ENCODE results near the gene MBNL2.
"Not testable (repeated sequence)": the region's sequence is repeated elsewhere in the genome, so short reads cannot be mapped to it uniquely, and the experiment has no call there.

Gene MBNL2, protein sequence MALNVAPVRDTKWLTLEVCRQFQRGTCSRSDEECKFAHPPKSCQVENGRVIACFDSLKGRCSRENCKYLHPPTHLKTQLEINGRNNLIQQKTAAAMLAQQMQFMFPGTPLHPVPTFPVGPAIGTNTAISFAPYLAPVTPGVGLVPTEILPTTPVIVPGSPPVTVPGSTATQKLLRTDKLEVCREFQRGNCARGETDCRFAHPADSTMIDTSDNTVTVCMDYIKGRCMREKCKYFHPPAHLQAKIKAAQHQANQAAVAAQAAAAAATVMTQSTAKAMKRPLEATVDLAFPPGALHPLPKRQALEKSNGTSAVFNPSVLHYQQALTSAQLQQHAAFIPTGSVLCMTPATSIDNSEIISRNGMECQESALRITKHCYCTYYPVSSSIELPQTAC

DNA sequence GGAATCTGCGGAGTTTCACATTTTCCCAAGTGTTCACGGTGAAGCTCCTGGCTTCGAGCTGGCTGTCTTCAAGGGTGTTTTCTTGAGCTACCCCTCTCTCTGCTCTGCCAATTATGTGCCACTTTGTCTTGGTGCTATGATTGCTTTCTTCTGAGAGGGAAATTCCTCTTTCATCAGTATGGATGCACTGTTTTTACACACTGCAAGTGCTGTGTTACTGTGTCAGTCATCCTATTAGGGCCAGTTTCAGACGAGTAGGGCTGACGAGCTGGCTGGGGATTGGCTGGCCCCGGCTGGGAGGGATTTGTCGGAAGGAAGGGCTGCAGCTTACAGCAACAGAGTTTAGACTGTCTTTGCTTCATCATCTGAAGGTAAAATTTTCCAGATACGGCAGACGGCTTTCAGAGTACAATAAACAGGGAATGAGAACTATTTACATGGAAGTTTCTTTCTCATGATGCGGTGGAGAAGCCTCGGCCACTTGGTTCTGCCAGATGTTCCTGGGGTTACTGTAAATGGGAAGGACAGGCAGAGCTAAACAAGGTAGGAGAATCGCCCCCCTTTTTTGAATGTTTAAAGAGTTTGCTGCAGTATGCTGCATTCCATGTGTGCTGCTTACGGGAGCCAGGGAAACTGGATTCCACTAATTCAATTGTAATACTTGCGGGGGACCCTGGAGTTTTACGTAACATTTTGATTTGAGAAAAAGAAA lies at the start of gene MBNL2:
TSS of gene MBNL2 (plus strand) at position 345 of the 712 bp plus-strand sequence. CDS start 53,903 bp downstream, outside the sequence.
- DNase-seq (ENCODE audit: low spot score): peak; percentile 89

GRCh38 chr13:97174638-97175037 lies 47.5 kb upstream of the MBNL2 start:
- DNase-seq (ENCODE audit: low spot score): peak; percentile 10

DNA sequence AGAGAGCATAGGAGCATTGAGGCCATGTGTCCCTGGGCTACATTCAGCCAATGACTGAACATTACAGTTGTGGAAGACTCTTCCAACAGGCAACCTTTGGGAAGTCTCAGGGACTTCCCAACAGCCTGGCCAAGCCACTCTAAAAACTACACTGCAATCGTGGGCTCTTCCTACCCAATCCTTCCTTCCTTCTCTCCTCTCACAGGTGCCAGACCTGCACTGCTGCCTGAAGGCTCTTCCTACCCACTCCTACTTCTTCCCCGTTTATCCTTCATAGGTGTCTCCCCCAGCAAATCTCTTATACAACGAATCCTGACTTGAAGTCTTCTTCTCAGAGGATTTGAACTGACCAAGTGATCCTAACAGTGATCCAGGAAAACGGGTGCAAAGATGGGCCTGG lies 47.1 kb upstream of the MBNL2 start:
- no peak for DNase-seq (ENCODE audit: low spot score)

- no peak for DNase-seq (ENCODE audit: low spot score)
These were observed 42.6 kb upstream of the MBNL2 start for GRCh38 chr13:97179501-97179900.

DNA sequence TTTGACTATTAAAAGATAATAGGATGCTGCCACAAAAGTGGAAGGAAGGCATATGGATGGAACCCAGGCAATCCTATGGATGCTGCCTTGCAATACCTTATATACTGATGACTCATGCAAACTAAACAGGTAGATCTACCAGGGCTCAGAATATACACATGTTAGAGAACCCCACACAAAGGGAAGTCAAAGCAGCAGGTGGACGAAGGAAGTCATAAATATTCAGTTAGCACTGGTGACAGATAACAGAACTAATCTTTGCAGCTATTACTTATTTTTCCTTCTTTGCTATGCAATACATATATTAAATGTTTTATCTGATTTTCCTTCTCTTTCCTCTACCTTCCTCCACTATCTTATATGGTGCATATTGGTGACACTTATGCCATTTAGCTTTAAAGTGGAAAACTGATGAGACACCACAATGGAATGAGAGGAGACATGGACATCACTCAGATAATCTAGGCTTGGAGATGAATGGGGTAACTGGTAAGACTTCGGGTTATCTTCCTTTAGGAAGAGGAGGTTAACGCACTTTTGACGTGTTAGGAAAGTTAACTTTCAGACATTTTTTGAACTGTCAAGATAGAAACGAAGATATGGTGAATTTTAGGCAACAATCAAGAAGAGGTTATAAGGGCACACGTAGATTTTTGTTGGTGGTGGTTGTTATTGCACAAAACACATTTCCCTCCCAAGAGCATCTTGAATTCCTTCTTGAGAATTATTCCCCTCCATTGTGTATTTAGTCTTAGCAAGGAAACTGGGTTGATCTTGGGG lies 39.8 kb upstream of the MBNL2 start:
- DNase-seq (ENCODE audit: low spot score): no peak

DNA sequence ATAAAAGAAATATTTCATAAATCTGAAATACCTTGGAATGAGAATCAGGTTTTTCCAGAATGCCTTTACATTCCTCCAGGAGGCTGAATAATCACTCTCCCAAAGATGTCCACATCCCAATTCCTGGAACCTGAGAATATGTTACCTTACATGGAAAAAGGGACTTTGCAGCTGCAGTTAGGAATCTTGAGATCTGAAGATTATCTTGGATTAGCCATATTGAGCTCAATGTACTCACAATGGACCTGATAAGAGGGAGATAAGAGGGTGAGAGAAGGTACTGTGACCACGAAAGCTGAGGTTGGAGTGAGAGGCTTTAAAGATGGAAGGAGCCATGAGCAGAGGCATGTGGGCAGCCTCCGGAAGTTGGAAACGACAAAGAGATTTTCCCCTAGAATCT lies 36.8 kb upstream of the MBNL2 start:
- no peak for DNase-seq (ENCODE audit: low spot score)

DNA sequence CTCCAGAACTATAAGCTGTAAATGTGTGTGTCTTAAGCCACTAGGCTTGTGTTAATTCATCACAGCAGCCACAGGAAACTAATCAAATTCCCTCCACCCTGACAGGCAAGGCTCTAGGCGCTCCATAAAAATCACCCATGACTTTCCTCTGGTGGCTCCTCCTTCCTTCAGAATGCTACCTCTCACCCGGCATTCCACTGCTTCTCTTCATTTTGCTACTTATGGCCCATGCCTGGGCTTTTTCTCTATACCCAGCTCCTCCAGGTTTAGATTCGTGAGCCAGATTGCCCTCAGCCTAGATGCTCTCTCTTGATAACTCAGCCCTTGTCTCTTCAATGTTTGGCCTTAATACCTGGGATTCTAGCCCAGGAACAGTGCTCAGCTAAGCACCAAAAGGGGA lies 36.4 kb upstream of the MBNL2 start:
- DNase-seq (ENCODE audit: low spot score): no peak

GRCh38 chr13:97188207-97188606 lies 33.9 kb upstream of the MBNL2 start:
- DNase-seq (ENCODE audit: low spot score): no peak

- no peak for DNase-seq (ENCODE audit: low spot score)
These were observed 32.2 kb upstream of the MBNL2 start for GRCh38 chr13:97189928-97190327.

- DNase-seq (ENCODE audit: low spot score): no peak
These were observed 31.0 kb upstream of the MBNL2 start for GRCh38 chr13:97191142-97191541.

DNA sequence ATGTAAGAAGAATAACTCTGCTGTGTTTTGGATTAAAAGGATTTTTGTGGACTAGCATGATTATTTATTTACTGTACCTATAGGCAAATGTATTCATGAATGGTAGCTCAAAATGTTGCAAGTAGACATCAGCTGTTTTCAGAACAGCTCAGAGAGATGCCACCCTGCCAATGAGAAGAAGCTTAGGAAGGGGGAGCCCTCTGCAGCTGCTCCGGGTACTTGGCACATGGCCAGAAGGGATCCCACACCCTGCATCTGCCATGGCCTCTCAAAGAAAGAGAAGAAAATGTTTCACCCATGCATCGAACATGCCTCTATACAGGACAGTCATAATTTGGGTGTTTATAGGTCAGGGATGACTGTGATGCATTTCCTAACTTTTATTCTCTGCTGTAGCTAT lies 30.5 kb upstream of the MBNL2 start:
- no peak for DNase-seq (ENCODE audit: low spot score)

DNA sequence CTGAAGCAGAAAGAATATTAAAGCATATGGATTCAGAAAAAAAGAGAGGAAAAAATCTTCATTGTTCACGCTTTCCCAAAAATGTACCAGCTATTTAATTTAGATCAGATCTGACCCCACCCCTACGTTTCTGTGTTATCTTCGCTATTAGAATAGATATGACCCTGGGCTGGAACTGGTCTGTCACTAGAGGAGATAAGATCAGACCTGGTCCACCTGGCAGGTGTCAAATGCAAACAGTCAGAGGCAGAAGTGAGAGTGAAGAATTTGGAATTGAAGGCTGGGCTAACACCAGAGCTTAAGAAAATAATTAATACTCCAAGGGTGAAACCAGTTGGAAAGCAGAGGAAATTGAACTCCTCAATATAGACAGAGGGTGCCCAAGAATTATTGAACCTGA lies 30.0 kb upstream of the MBNL2 start:
- DNase-seq (ENCODE audit: low spot score): no peak

DNA sequence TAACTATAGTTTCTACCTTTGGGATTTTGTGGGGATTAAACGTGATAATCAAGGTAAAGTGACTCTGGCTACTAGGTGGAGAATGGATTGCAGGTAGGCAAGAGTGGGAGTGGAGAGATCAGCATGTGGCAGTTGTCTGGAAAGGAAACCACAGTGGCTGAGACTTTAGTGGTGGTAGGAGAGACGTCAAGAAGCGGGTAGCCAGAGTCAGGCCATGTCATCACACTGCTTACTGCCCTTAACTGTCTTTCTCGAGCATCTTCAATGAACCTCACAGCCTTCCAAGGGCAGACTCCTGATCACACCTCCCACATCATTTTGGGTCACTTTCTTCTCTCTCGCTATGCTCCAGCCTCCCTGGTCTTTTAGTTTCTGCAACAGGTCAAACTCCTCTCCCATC lies 28.6 kb upstream of the MBNL2 start:
- no peak for DNase-seq (ENCODE audit: low spot score)

DNA sequence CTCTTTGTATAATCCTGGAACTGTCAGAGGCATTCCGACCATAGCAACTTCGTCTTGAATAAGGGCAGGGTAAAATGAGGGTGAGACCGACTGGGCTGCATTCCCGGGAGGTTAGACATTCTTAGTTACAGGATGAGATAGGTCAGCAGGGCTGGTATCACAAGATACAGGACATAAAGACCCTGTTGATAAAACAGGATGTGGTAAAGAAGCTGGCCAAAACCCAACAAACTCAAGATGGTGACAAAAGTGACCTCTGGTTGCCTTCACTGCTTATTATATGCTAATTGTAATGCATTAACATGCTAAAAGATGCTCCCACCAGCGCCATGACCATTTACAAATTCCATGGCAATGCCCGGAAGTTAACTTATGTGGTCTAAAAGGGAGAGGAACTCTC lies 27.7 kb upstream of the MBNL2 start:
- peak; percentile 86 for DNase-seq (ENCODE audit: low spot score)

GRCh38 chr13:97196340-97196739 lies 25.8 kb upstream of the MBNL2 start:
- DNase-seq (ENCODE audit: low spot score): no peak

DNA sequence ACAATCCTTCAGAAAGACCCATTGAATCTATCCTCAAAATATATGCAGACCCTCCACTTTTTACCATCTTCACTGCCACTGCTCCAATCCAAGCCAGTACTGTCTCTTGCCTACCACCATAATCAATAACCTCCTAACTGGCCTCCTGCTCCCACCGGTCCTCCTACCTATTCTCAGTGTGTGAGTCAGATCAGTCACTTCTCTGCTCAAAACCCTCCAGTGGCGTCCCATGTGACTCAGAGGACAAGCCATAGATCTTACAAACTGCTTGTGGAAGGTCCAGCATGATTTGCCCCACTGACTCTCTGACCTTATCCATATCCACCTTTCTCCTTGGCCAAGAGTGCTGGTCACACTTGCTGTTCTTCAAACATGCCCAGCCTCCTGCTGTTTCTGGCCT lies 23.4 kb upstream of the MBNL2 start:
- no peak for DNase-seq (ENCODE audit: low spot score)

- no peak for DNase-seq (ENCODE audit: low spot score)
These were observed 22.7 kb upstream of the MBNL2 start for GRCh38 chr13:97199451-97199850.

- DNase-seq (ENCODE audit: low spot score): no peak
These were observed 21.8 kb upstream of the MBNL2 start for GRCh38 chr13:97200081-97200942.

DNA sequence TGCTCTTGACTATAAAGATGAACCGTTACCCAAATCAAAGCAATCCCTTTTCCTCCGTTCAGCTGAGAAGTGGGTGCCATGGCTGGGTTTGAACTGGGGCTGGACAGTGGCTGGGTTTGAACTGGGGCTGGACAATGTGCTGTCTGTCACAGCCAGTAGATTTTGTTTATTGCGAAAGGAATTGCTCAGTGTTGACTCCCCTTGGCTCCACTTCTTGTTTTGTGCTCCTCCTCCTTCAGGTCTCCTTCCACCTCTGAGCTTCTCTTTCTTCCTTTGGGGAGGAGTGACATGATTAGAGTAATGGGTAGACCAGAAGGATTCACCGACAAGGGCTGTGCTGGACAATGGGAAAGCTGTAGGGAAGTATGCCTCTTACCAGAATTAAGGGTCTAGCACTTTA lies 19.4 kb upstream of the MBNL2 start:
- no peak for DNase-seq (ENCODE audit: low spot score)

- DNase-seq (ENCODE audit: low spot score): no peak
These were observed 16.7 kb upstream of the MBNL2 start for GRCh38 chr13:97205465-97205864.

GRCh38 chr13:97205982-97206381 lies 16.2 kb upstream of the MBNL2 start:
- DNase-seq (ENCODE audit: low spot score): no peak

GRCh38 chr13:97207252-97207651 lies 14.9 kb upstream of the MBNL2 start:
- DNase-seq (ENCODE audit: low spot score): not testable (repeated sequence)

All from kidney capillary endothelial cell (primary cell).